Keratinocyte (primary cell): ENCODE data around the gene ITPR2. TPM values are rescaled to one million over a fixed set of nuclear protein-coding genes. Genes with fewer than 3 reads are reported as not detected.

Experiments used
- DNase-seq: peaks from one replicate; pipeline ENCODE4 v3.0.0-alpha.2; 2011; ENCODE audit warnings: low read depth, missing footprints, low spot score
- FAIRE-seq: peaks from 2 replicates; lab custom pipeline; 2011; peaks lifted over from hg19 to GRCh38; lab: Jason Lieb, UNC
- H2AFZ ChIP-seq: 2 replicates; pipeline ENCODE4 v1.6.0; 2012; ENCODE audit warnings: low read length, control low read depth, inconsistent platforms; ENCODE audit not compliant: control insufficient read depth
- H3K27ac ChIP-seq: 2 replicates; pipeline ENCODE4 v1.5.1; 2011; ENCODE audit warnings: low read length; ENCODE audit not compliant: control insufficient read depth, insufficient read depth
- H3K27me3 ChIP-seq: 3 replicates; pipeline ENCODE4 v1.6.0; 2011; ENCODE audit warnings: low read length; ENCODE audit not compliant: control insufficient read depth, insufficient read depth; ENCODE audit errors: extremely low read depth
- H3K36me3 ChIP-seq, 2 experiments: 2 replicates in 1 of 2; 3 replicates in 1 of 2; pipeline ENCODE4 v1.5.1; 2011; ENCODE audit warnings: low read length in 2 of 2, mild to moderate bottlenecking in 1 of 2; ENCODE audit not compliant: control insufficient read depth in 2 of 2, insufficient read depth in 2 of 2; ENCODE audit errors: extremely low read depth in 1 of 2
- H3K4me1 ChIP-seq: 3 replicates; pipeline ENCODE4 v1.5.1; 2011; ENCODE audit warnings: low read length; ENCODE audit not compliant: control insufficient read depth, insufficient read depth; ENCODE audit errors: extremely low read depth
- H3K4me2 ChIP-seq: 3 replicates; pipeline ENCODE4 v1.6.0; 2011; ENCODE audit warnings: low read depth, low read length; ENCODE audit not compliant: control insufficient read depth, insufficient read depth; ENCODE audit errors: extremely low read depth
- H3K4me3 ChIP-seq, 3 experiments: fragments of 200-600 bp in 1 of 3; sonication (generic) in 1 of 3; 2 replicates in 2 of 3; 3 replicates in 1 of 3; pipeline ENCODE4 v1.5.1; 2011 to 2016; ENCODE audit warnings: low read length in 3 of 3, mild to moderate bottlenecking in 3 of 3, control low read depth in 2 of 3, inconsistent platforms in 1 of 3, low read depth in 1 of 3, mixed read lengths in 1 of 3, mixed run types in 1 of 3, moderate library complexity in 1 of 3; ENCODE audit not compliant: control insufficient read depth in 2 of 3, insufficient read depth in 2 of 3; ENCODE audit errors: extremely low read depth in 1 of 3
- H3K79me2 ChIP-seq: 2 replicates; pipeline ENCODE4 v1.6.0; 2012; ENCODE audit warnings: low read length; ENCODE audit not compliant: control insufficient read depth, insufficient read depth
- H3K9ac ChIP-seq: 3 replicates; pipeline ENCODE4 v1.6.0; 2011; ENCODE audit warnings: low read length; ENCODE audit not compliant: control insufficient read depth, insufficient read depth; ENCODE audit errors: extremely low read depth
- H3K9me1 ChIP-seq: 3 replicates; pipeline ENCODE4 v1.6.0; 2011; ENCODE audit warnings: low read length; ENCODE audit not compliant: control insufficient read depth, insufficient read depth; ENCODE audit errors: extremely low read depth
- H3K9me3 ChIP-seq: 2 replicates; pipeline ENCODE4 v1.5.1; 2012; ENCODE audit warnings: low read depth, low read length; ENCODE audit not compliant: control insufficient read depth
- H4K20me1 ChIP-seq: 3 replicates; pipeline ENCODE4 v1.6.0; 2011; ENCODE audit warnings: low read length; ENCODE audit not compliant: control insufficient read depth, insufficient read depth; ENCODE audit errors: extremely low read depth
- CTCF ChIP-seq, 3 experiments: IDR thresholded peaks in 1 of 3; conservative IDR thresholded peaks in 1 of 3; optimal IDR thresholded peaks in 1 of 3; 2 replicates in 2 of 3; 3 replicates in 1 of 3; pipeline versions ENCODE3 to v1.5.1; 2011; ENCODE audit warnings: low read length in 3 of 3, mild to moderate bottlenecking in 3 of 3, moderate library complexity in 2 of 3, control low read depth in 1 of 3, inconsistent platforms in 1 of 3; ENCODE audit not compliant: insufficient read depth in 2 of 3; ENCODE audit errors: extremely low read depth in 1 of 3
- EZH2 ChIP-seq: IDR thresholded peaks from one replicate; pipeline ENCODE4 v1.6.1; 2012; ENCODE audit warnings: inconsistent platforms, mild to moderate bottlenecking, low read length, moderate library complexity
- dilution Hi-C: fragments of 300-500 bp; cut with MboI; formaldehyde crosslinking; loops from one replicate; pipeline ENCODE4 v1.7.0; 2020; ENCODE audit warnings: low sequenced_read_pairs; ENCODE audit not compliant: extremely low pct_ligation_motif_present
- polyA plus RNA-seq, 5 experiments: library from polyadenylated mRNA; depleted of rRNA in 3 of 5; stranded (reverse) in 3 of 5; stranded (forward) in 1 of 5; unstranded in 1 of 5; fragments of >200 nt; gene quantifications; 1 replicate in 1 of 5; 2 replicates in 3 of 5; 3 replicates in 1 of 5; pipeline versions ENCODE4 v1.2.1 to v1.2.3, GENCODE V29; 2011 to 2012; ENCODE audit warnings: missing spikeins in 2 of 5, low read depth in 1 of 5, low replicate concordance in 1 of 5

The ITPR2 gene
- polyA plus RNA-seq, 1 donor (not counting 4 experiments of a cell fraction or from before 2014, with no cell fraction given) = 7.6 TPM

- H4K20me1 ChIP-seq = no peaks in the 10 kb centered on the region
- H3K9me3 ChIP-seq = no peaks in the 10 kb centered on the region
- no peak for TF ChIP-seq EZH2
- no peak for TF ChIP-seq CTCF (optimal IDR thresholded peaks at IDR 0.05 in 1 of 3, IDR thresholded peaks at IDR 0.05 in 1 of 3, conservative IDR thresholded peaks at IDR 0.05 in 1 of 3; ENCODE audit: extremely low read depth in 1 of 3, insufficient read depth in 2 of 3, low read length in 3 of 3)
- no peaks in the 10 kb centered on the region for H3K9me1 ChIP-seq
- no peaks in the 10 kb centered on the region for H3K79me2 ChIP-seq
- H3K4me2 ChIP-seq = no peak overlapping the region
- no peak overlapping the region for H3K4me3 ChIP-seq
- H3K9ac ChIP-seq = no peak overlapping the region
- DNase-seq (no peak), FAIRE-seq (no peak)
- H3K4me1 ChIP-seq = no peaks in the 10 kb centered on the region
- no peak overlapping the region for H2AFZ ChIP-seq
- no peak overlapping the region for H3K27ac ChIP-seq
- dilution Hi-C loops = no loop called here
- H3K27me3 ChIP-seq = no peaks in the 10 kb centered on the region
- no peaks in the 10 kb centered on the region for H3K36me3 ChIP-seq
These were observed 416.4 kb downstream of the ITPR2 start for GRCh38 chr12:26416550-26416949.

GRCh38 chr12:26410689-26411088 is 422.3 kb downstream of the ITPR2 start:
- no peak overlapping the region for H3K4me3 ChIP-seq
- no peaks in the 10 kb centered on the region for H3K27me3 ChIP-seq
- TF ChIP-seq EZH2 (no peak), CTCF (optimal IDR thresholded peaks at IDR 0.05 in 1 of 3, IDR thresholded peaks at IDR 0.05 in 1 of 3, conservative IDR thresholded peaks at IDR 0.05 in 1 of 3; ENCODE audit: extremely low read depth in 1 of 3, insufficient read depth in 2 of 3, low read length in 3 of 3) (no peak)
- H3K79me2 ChIP-seq = no peaks in the 10 kb centered on the region
- no peaks in the 10 kb centered on the region for H3K9me3 ChIP-seq
- peaks cover 0 to 2% of the 10 kb centered on the region in 2 experiments for H3K36me3 ChIP-seq
- no peak overlapping the region for H3K9ac ChIP-seq
- no peaks in the 10 kb centered on the region for H3K9me1 ChIP-seq
- no peak overlapping the region for H2AFZ ChIP-seq
- H4K20me1 ChIP-seq = no peaks in the 10 kb centered on the region
- FAIRE-seq (no peak), DNase-seq (no peak)
- dilution Hi-C loops = no loop called here
- no peaks in the 10 kb centered on the region for H3K4me1 ChIP-seq
- H3K27ac ChIP-seq = no peak overlapping the region
- no peak overlapping the region for H3K4me2 ChIP-seq
